SK-N-SH (cell line): ENCODE data around the gene VRK2. TPM values are rescaled to one million over a fixed set of nuclear protein-coding genes. Genes with fewer than 3 reads are reported as not detected.

Experiments
- CTCF ChIA-PET: fragments of 300-600, 350-600 bp; formaldehyde crosslinking; extraction: SDS; loops from one replicate; lab custom pipeline; 2021; lab: Yijun Ruan, JAX
- POLR2A ChIA-PET: fragments of 350-600 bp; sonication (Branson Sonifier 250); formaldehyde crosslinking; extraction: SDS; loops from one replicate; lab custom pipeline; 2020; ENCODE audit warnings: antibody characterized with exemption, inconsistent platforms; lab: Yijun Ruan, JAX
- DNase-seq: peaks from one replicate; pipeline ENCODE4 v3.0.0; 2012
- H2AFZ ChIP-seq: fragments of 200-600 bp; sonication (generic); 2 replicates; pipeline ENCODE4 v1.8.1; 2016; ENCODE audit warnings: antibody characterized with exemption, mild to moderate bottlenecking, low read depth
- H3F3A ChIP-seq: fragments of 200-600 bp; sonication (generic); replicated peaks from 2 replicates; pipeline ENCODE3; 2016; ENCODE audit warnings: antibody characterized with exemption, mild to moderate bottlenecking; ENCODE audit not compliant: insufficient read depth
- H3K27ac ChIP-seq, 2 experiments: fragments of 200-500 bp in 1 of 2; fragments of 200-600 bp in 1 of 2; sonication (Bioruptor generic) in 1 of 2; sonication (generic), shearing (Covaris generic) in 1 of 2; 2 replicates each; pipeline versions ENCODE4 v1.5.1 to v1.6.1; 2014 to 2016; ENCODE audit warnings: low read depth in 2 of 2, inconsistent platforms in 1 of 2, low read length in 1 of 2, mild to moderate bottlenecking in 1 of 2, mixed read lengths in 1 of 2
- H3K27me3 ChIP-seq: fragments of 200-600 bp; sonication (generic), shearing (Covaris generic); 2 replicates; pipeline ENCODE4 v1.6.1; 2016; ENCODE audit warnings: mixed run types; ENCODE audit not compliant: insufficient read depth
- H3K36me3 ChIP-seq, 2 experiments: fragments of 200-500 bp in 1 of 2; fragments of 200-600 bp in 1 of 2; sonication (Bioruptor generic) in 1 of 2; sonication (generic) in 1 of 2; replicated peaks in 1 of 2; 2 replicates each; pipeline versions ENCODE3 to v1.5.1; 2014 to 2016; ENCODE audit warnings: low read length in 1 of 2, mild to moderate bottlenecking in 1 of 2; ENCODE audit not compliant: insufficient read depth in 2 of 2, control insufficient read depth in 1 of 2
- H3K4me1 ChIP-seq, 2 experiments: fragments of 200-500 bp in 1 of 2; fragments of 200-600 bp in 1 of 2; sonication (Bioruptor generic) in 1 of 2; sonication (generic), shearing (Covaris generic) in 1 of 2; 2 replicates each; pipeline versions ENCODE4 v1.5.1 to v1.6.1; 2014 to 2016; ENCODE audit warnings: low read depth in 1 of 2, low read length in 1 of 2, mixed run types in 1 of 2; ENCODE audit not compliant: insufficient read depth in 2 of 2, control insufficient read depth in 1 of 2
- H3K4me2 ChIP-seq: fragments of 200-600 bp; sonication (generic), shearing (Covaris generic); 2 replicates; pipeline ENCODE4 v1.6.1; 2017; ENCODE audit warnings: mixed run types
- H3K4me3 ChIP-seq, 2 experiments: fragments of 200-500 bp in 1 of 2; fragments of 200-600 bp in 1 of 2; sonication (Bioruptor generic) in 1 of 2; sonication (generic), shearing (Covaris generic) in 1 of 2; 2 replicates each; pipeline versions ENCODE4 v1.5.1 to v1.8.1; 2014 to 2016; ENCODE audit warnings: low read depth in 2 of 2, inconsistent platforms in 1 of 2, low read length in 1 of 2, mild to moderate bottlenecking in 1 of 2, mixed read lengths in 1 of 2, moderate library complexity in 1 of 2
- H3K79me2 ChIP-seq: fragments of 200-600 bp; sonication (generic); 2 replicates; pipeline ENCODE4 v1.8.1; 2017; ENCODE audit warnings: mild to moderate bottlenecking; ENCODE audit not compliant: insufficient read depth
- H3K9ac ChIP-seq: fragments of 200-600 bp; sonication (generic); 2 replicates; pipeline ENCODE4 v1.6.1; 2017; ENCODE audit warnings: mixed run types
- H3K9me2 ChIP-seq: fragments of 200-600 bp; sonication (generic); 2 replicates; pipeline ENCODE4 v1.6.1; 2017; ENCODE audit warnings: mixed run types
- H3K9me3 ChIP-seq: fragments of 200-600 bp; sonication (generic); 2 replicates; pipeline ENCODE4 v1.6.1; 2017; ENCODE audit warnings: mixed run types, mild to moderate bottlenecking, moderate library complexity
- H4K20me1 ChIP-seq: fragments of 200-600 bp; sonication (generic); 2 replicates; pipeline ENCODE4 v1.6.1; 2017; ENCODE audit warnings: mild to moderate bottlenecking, mixed run types; ENCODE audit not compliant: insufficient read depth
- EP300 ChIP-seq, 2 experiments: IDR thresholded peaks; 2 replicates each; pipeline versions ENCODE4 v1.4.0 to v1.6.1; 2012; ENCODE audit warnings: borderline replicate concordance in 1 of 2, low read depth in 1 of 2, low read length in 1 of 2
- EZH2phosphoT487 ChIP-seq: fragments of 200-600 bp; sonication (generic); IDR thresholded peaks from 2 replicates; pipeline ENCODE4 v1.6.1; 2017; ENCODE audit warnings: low read depth, mixed run types, mild to moderate bottlenecking, antibody characterized with exemption, moderate library complexity, borderline replicate concordance
- FOSL2 ChIP-seq: IDR thresholded peaks from 2 replicates; pipeline ENCODE4 v1.4.0; 2012; ENCODE audit warnings: low read depth, mild to moderate bottlenecking, moderate library complexity, borderline replicate concordance
- FOXJ3 ChIP-seq: sonication (generic); formaldehyde crosslinking; IDR thresholded peaks from 2 replicates; pipeline ENCODE4 v1.5.1; 2020; ENCODE audit warnings: mild to moderate bottlenecking, missing genetic modification reagents
- FOXM1 ChIP-seq: IDR thresholded peaks from 2 replicates; pipeline ENCODE4 v1.4.0; 2012; ENCODE audit warnings: low read depth, mild to moderate bottlenecking
- IRF3 ChIP-seq: fragments of 150-350 bp; IDR thresholded peaks from 2 replicates; pipeline ENCODE4 v1.6.1; 2016; ENCODE audit warnings: mild to moderate bottlenecking, low read depth, low read length
- MXI1 ChIP-seq: IDR thresholded peaks from 2 replicates; pipeline ENCODE4 v1.6.1; 2012; ENCODE audit warnings: mild to moderate bottlenecking, low read depth, low read length, improper control_type of control experiment
- NFIC ChIP-seq: IDR thresholded peaks from 2 replicates; pipeline ENCODE4 v1.4.0; 2012; ENCODE audit warnings: borderline replicate concordance
- NRF1 ChIP-seq: IDR thresholded peaks from 2 replicates; pipeline ENCODE4 v1.6.1; 2012; ENCODE audit warnings: low read depth, mild to moderate bottlenecking, low read length
- POLR2AphosphoS5 ChIP-seq: IDR thresholded peaks from 2 replicates; pipeline ENCODE4 v1.6.1; 2012; ENCODE audit warnings: low read depth, low read length
- RAD21 ChIP-seq: IDR thresholded peaks from 2 replicates; pipeline ENCODE4 v1.6.1; 2012; ENCODE audit warnings: mild to moderate bottlenecking, low read length
- RCOR1 ChIP-seq: fragments of 150-350 bp; IDR thresholded peaks from 2 replicates; pipeline ENCODE4 v1.6.1; 2017; ENCODE audit warnings: antibody characterized with exemption, low read length
- RFX5 ChIP-seq: IDR thresholded peaks from 2 replicates; pipeline ENCODE4 v1.6.1; 2012; ENCODE audit warnings: mild to moderate bottlenecking, improper control_type of control experiment, low read length
- SIN3A ChIP-seq: IDR thresholded peaks from 2 replicates; pipeline ENCODE4 v1.6.1; 2012; ENCODE audit warnings: low read depth, mild to moderate bottlenecking, low read length, moderate library complexity, borderline replicate concordance
- SMC3 ChIP-seq: IDR thresholded peaks from 2 replicates; pipeline ENCODE4 v1.6.1; 2012; ENCODE audit warnings: low read depth, low read length, improper control_type of control experiment
- USF1 ChIP-seq: IDR thresholded peaks from 2 replicates; pipeline ENCODE4 v1.4.0; 2012; ENCODE audit warnings: low read depth, borderline replicate concordance
- WGBS: methylation state at CpG from one replicate; pipeline ENCODE4 v1.1.6; 2017; ENCODE audit warnings: low lambda C conversion rate; 5-methylcytosine and 5-hydroxymethylcytosine counted together
- polyA plus RNA-seq, 3 experiments: library from polyadenylated mRNA; depleted of rRNA; stranded (reverse); fragments of >200 nt; gene quantifications; 2 replicates each; pipeline ENCODE4 v1.2.3, GENCODE V29; 2012
- TF ChIP-seq, protein P1 (sequence below): IDR thresholded peaks from 2 replicates; pipeline ENCODE4 v1.4.0; 2012; ENCODE audit warnings: low read depth, borderline replicate concordance
- TF ChIP-seq, protein P2 (sequence below): fragments of 200-600 bp; sonication (generic); IDR thresholded peaks from 2 replicates; pipeline ENCODE4 v1.6.1; 2017; ENCODE audit warnings: antibody characterized with exemption, mild to moderate bottlenecking, moderate library complexity

The VRK2 gene
- polyA plus RNA-seq, 1 of the 3 experiments (the other 2 are of a cell fraction): not detected

DNA sequence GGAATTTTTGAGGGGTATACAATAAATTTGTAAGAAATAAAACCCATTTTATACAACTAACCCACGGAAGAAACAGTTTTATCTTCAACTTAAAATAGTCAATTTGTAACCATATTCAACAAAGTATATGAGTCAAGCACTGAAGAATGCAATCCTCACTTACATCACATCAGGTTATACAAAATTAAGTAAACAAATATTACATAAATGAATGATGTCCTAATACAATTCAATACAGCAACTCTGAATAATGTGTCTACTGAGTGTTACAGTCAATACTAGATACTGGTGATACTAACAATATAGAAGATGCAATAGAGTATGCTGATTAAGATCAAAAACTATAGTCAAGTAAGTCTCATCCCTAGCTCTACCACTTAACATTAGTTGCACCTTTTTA is 135.9 kb downstream of the VRK2 start:
- Histone ChIP-seq H3K9me3 (no peaks in the 10 kb centered on the region), H3F3A (no peaks in the 10 kb centered on the region), H3K9ac (no peak overlapping the region), H3K9me2 (no peaks in the 10 kb centered on the region), H3K79me2 (no peaks in the 10 kb centered on the region), H3K27ac (no peak overlapping the region), H3K4me1 (no peaks in the 10 kb centered on the region), H4K20me1 (no peaks in the 10 kb centered on the region), H3K4me3 (no peak overlapping the region)
- ChIA-PET POLR2A (no interaction called here), CTCF (no interaction called here)
- WGBS: 71% methylated on average over 1 of the region's 1 CpG
- no peak for DNase-seq
- TF ChIP-seq FOSL2: no peak
- no peak for TF ChIP-seq MXI1
- TF ChIP-seq FOXM1: no peak
- no peak for TF ChIP-seq FOXJ3 (CRISPR knock-in tag)
- TF ChIP-seq NFIC: no peak
- no peak for TF ChIP-seq NRF1
- TF ChIP-seq, protein P1, sequence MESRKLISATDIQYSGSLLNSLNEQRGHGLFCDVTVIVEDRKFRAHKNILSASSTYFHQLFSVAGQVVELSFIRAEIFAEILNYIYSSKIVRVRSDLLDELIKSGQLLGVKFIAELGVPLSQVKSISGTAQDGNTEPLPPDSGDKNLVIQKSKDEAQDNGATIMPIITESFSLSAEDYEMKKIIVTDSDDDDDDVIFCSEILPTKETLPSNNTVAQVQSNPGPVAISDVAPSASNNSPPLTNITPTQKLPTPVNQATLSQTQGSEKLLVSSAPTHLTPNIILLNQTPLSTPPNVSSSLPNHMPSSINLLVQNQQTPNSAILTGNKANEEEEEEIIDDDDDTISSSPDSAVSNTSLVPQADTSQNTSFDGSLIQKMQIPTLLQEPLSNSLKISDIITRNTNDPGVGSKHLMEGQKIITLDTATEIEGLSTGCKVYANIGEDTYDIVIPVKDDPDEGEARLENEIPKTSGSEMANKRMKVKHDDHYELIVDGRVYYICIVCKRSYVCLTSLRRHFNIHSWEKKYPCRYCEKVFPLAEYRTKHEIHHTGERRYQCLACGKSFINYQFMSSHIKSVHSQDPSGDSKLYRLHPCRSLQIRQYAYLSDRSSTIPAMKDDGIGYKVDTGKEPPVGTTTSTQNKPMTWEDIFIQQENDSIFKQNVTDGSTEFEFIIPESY: no peak
- no peak for TF ChIP-seq RAD21
- TF ChIP-seq USF1: no peak
- TF ChIP-seq, all 33 proteins: peak for 0
- Histone ChIP-seq H3K36me3 (peaks cover 2 to 4% of the 10 kb centered on the region in 2 experiments), H2AFZ (no peak overlapping the region), H3K27me3 (no peaks in the 10 kb centered on the region), H3K4me2 (no peak overlapping the region)

DNA sequence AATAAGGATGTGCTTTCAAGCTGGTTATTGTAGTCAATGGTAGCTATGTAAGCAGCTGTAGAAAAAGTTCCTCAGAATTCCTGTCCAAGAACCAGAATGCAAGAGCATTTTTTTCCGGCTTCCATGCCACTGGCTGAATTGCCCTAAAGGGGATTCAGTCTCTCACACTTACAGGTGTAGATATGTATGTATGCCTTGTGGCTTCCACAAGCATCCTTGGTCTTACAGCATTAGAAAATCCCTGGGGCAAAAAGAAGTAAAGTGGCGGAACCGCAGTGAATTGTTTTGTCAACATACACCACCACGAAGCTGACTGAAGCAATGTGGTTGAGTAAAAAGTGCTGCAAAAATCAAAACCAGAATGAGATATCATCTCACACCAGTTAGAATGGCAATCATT is 139.9 kb downstream of the VRK2 start:
- DNase-seq: no peak
- H3K9me3 ChIP-seq: no peaks in the 10 kb centered on the region
- H3K36me3 ChIP-seq: peaks cover 15 to 17% of the 10 kb centered on the region in 2 experiments
- no peaks in the 10 kb centered on the region for H4K20me1 ChIP-seq
- ChIA-PET POLR2A (no interaction called here), CTCF (no interaction called here)
- H3K9me2 ChIP-seq: no peaks in the 10 kb centered on the region
- H3K27ac ChIP-seq: no peak overlapping the region
- no peaks in the 10 kb centered on the region for H3K4me1 ChIP-seq
- H3K27me3 ChIP-seq: no peaks in the 10 kb centered on the region
- no peak overlapping the region for H3K9ac ChIP-seq
- WGBS: 86% methylated on average over 4 of the region's 4 CpGs
- no peak overlapping the region for H2AFZ ChIP-seq
- no peaks in the 10 kb centered on the region for H3K79me2 ChIP-seq
- no peaks in the 10 kb centered on the region for H3F3A ChIP-seq
- no peak overlapping the region for H3K4me2 ChIP-seq
- H3K4me3 ChIP-seq: no peak overlapping the region
- TF ChIP-seq RFX5 (no peak), EP300 (IDR thresholded peaks at IDR 0.05; ENCODE audit: borderline replicate concordance in 1 of 2, low read depth in 1 of 2, low read length in 1 of 2) (no peak), RCOR1 (no peak), SMC3 (no peak), IRF3 (no peak), FOXJ3 (CRISPR knock-in tag) (no peak), SIN3A (no peak), POLR2AphosphoS5 (no peak), USF1 (no peak), EZH2phosphoT487 (no peak)
- TF ChIP-seq, protein P2, sequence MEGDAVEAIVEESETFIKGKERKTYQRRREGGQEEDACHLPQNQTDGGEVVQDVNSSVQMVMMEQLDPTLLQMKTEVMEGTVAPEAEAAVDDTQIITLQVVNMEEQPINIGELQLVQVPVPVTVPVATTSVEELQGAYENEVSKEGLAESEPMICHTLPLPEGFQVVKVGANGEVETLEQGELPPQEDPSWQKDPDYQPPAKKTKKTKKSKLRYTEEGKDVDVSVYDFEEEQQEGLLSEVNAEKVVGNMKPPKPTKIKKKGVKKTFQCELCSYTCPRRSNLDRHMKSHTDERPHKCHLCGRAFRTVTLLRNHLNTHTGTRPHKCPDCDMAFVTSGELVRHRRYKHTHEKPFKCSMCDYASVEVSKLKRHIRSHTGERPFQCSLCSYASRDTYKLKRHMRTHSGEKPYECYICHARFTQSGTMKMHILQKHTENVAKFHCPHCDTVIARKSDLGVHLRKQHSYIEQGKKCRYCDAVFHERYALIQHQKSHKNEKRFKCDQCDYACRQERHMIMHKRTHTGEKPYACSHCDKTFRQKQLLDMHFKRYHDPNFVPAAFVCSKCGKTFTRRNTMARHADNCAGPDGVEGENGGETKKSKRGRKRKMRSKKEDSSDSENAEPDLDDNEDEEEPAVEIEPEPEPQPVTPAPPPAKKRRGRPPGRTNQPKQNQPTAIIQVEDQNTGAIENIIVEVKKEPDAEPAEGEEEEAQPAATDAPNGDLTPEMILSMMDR: no peak
- TF ChIP-seq, protein P1: no peak
